HG02938 (cell line): ENCODE results near the gene MYEOV.

ENCODE experiments used
- ATAC-seq: cut with Tn5 transposase; IDR thresholded peaks from one replicate; pipeline ENCODE4 v1.9.1; 2021; ENCODE audit warnings: mild to moderate bottlenecking, moderate library complexity; ENCODE audit not compliant: unreplicated experiment

The MYEOV gene

GRCh38 chr11:69300120-69301060, 6.4 kb downstream of the MYEOV start:
- ATAC-seq = no peak

- no peak for ATAC-seq
Observed at GRCh38 chr11:69301081-69301454, 7.1 kb downstream of the MYEOV start.

GRCh38 chr11:69301455-69302401, 7.8 kb downstream of the MYEOV start:
- ATAC-seq = no peak

GRCh38 chr11:69302447-69303020, 8.6 kb downstream of the MYEOV start:
- no peak for ATAC-seq

GRCh38 chr11:69303427-69303826, 9.5 kb downstream of the MYEOV start:
- no peak for ATAC-seq

GRCh38 chr11:69304258-69304657, 10.3 kb downstream of the MYEOV start:
- no peak for ATAC-seq

- no peak for ATAC-seq
Observed at GRCh38 chr11:69304686-69305085, 10.7 kb downstream of the MYEOV start.

- no peak for ATAC-seq
Observed at GRCh38 chr11:69305885-69306540, 12.1 kb downstream of the MYEOV start.

GRCh38 chr11:69306821-69307220, 12.9 kb downstream of the MYEOV start:
- ATAC-seq = no peak

- no peak for ATAC-seq
Observed at GRCh38 chr11:69307421-69307820, 13.5 kb downstream of the MYEOV start.

GRCh38 chr11:69307871-69308431, 14.0 kb downstream of the MYEOV start:
- no peak for ATAC-seq

GRCh38 chr11:69308491-69308911, 14.5 kb downstream of the MYEOV start:
- no peak for ATAC-seq

- no peak for ATAC-seq
Observed at GRCh38 chr11:69308936-69309615, 15.1 kb downstream of the MYEOV start.

GRCh38 chr11:69309631-69310280, 15.8 kb downstream of the MYEOV start:
- no peak for ATAC-seq

- no peak for ATAC-seq
Observed at GRCh38 chr11:69310351-69310750, 16.4 kb downstream of the MYEOV start.

- no peak for ATAC-seq
Observed at GRCh38 chr11:69310934-69311766, 17.2 kb downstream of the MYEOV start.

GRCh38 chr11:69311767-69312385, 17.9 kb downstream of the MYEOV start:
- no peak for ATAC-seq
